H9 (cell line): ENCODE measurements around the gene ADAM20. TPM values are rescaled to one million over a fixed set of nuclear protein-coding genes. Genes with fewer than 3 reads are reported as not detected.

ENCODE experiments used
- DNase-seq: peaks from one replicate; pipeline ENCODE4 v3.0.0-alpha.2; 2017
- H2AFZ ChIP-seq: one replicate; pipeline ENCODE4 v1.6.1; 2013; ENCODE audit warnings: mild to moderate bottlenecking, low read length, control low read depth, moderate library complexity
- H2AK5ac ChIP-seq: 2 replicates; pipeline ENCODE4 v1.6.1; 2013; ENCODE audit warnings: low read length, control low read depth, mixed read lengths; ENCODE audit not compliant: insufficient read length
- H2BK120ac ChIP-seq: one replicate; pipeline ENCODE4 v1.6.1; 2013; ENCODE audit warnings: low read depth, mild to moderate bottlenecking, low read length, control low read depth, inconsistent platforms; ENCODE audit not compliant: poor library complexity, severe bottlenecking
- H2BK12ac ChIP-seq: 2 replicates; pipeline ENCODE4 v1.6.1; 2013; ENCODE audit warnings: low read length, control low read depth, mixed read lengths, low read depth; ENCODE audit not compliant: insufficient read length
- H2BK15ac ChIP-seq: 2 replicates; pipeline ENCODE4 v1.6.1; 2013; ENCODE audit warnings: low read depth, low read length, control low read depth
- H2BK20ac ChIP-seq: one replicate; pipeline ENCODE4 v1.6.1; 2013; ENCODE audit warnings: low read depth, mild to moderate bottlenecking, low read length, control low read depth, inconsistent platforms; ENCODE audit not compliant: poor library complexity, severe bottlenecking
- H2BK5ac ChIP-seq: 2 replicates; pipeline ENCODE4 v1.6.1; 2013; ENCODE audit warnings: low read length, control low read depth, mixed read lengths; ENCODE audit not compliant: insufficient read length
- H3K14ac ChIP-seq: 2 replicates; pipeline ENCODE4 v1.6.1; 2013; ENCODE audit warnings: low read length, control low read depth; ENCODE audit not compliant: insufficient read depth
- H3K18ac ChIP-seq: 2 replicates; pipeline ENCODE4 v1.6.1; 2013; ENCODE audit warnings: low read depth, mild to moderate bottlenecking, mixed read lengths, low read length, control low read depth; ENCODE audit not compliant: insufficient read length
- H3K23ac ChIP-seq: 2 replicates; pipeline ENCODE4 v1.6.1; 2013; ENCODE audit warnings: low read length, control low read depth, mixed read lengths, low read depth; ENCODE audit not compliant: insufficient read length
- H3K23me2 ChIP-seq: 2 replicates; pipeline ENCODE4 v1.6.1; 2013; ENCODE audit warnings: low read depth, mild to moderate bottlenecking, mixed read lengths, low read length, control low read depth; ENCODE audit not compliant: insufficient read length, poor library complexity, severe bottlenecking
- H3K27ac ChIP-seq: 2 replicates; pipeline ENCODE4 v1.5.1; 2013; ENCODE audit warnings: low read length, control low read depth, mixed read lengths, low read depth; ENCODE audit not compliant: insufficient read length
- H3K27me3 ChIP-seq: 2 replicates; pipeline ENCODE4 v1.6.1; 2013; ENCODE audit warnings: low read length, control low read depth, inconsistent platforms; ENCODE audit not compliant: insufficient read depth
- H3K4ac ChIP-seq: 2 replicates; pipeline ENCODE4 v1.6.1; 2013; ENCODE audit warnings: low read depth, mild to moderate bottlenecking, control low read depth, inconsistent platforms, low read length, moderate library complexity
- H3K4me1 ChIP-seq: 2 replicates; pipeline ENCODE4 v1.6.1; 2013; ENCODE audit warnings: low read length, control low read depth, inconsistent platforms; ENCODE audit not compliant: insufficient read depth
- H3K4me2 ChIP-seq: 2 replicates; pipeline ENCODE4 v1.6.1; 2013; ENCODE audit warnings: low read length, control low read depth, mixed read lengths; ENCODE audit not compliant: insufficient read length, insufficient read depth
- H3K56ac ChIP-seq: 2 replicates; pipeline ENCODE4 v1.6.1; 2013; ENCODE audit warnings: low read depth, mild to moderate bottlenecking, mixed read lengths, low read length, control low read depth; ENCODE audit not compliant: insufficient read length
- H3K79me1 ChIP-seq: 2 replicates; pipeline ENCODE4 v1.6.1; 2013; ENCODE audit warnings: low read depth, mild to moderate bottlenecking, moderate library complexity, low read length, control low read depth, inconsistent platforms; ENCODE audit not compliant: insufficient read depth, poor library complexity, severe bottlenecking
- H3K79me2 ChIP-seq: 2 replicates; pipeline ENCODE4 v1.6.1; 2013; ENCODE audit warnings: low read length, control low read depth, inconsistent platforms; ENCODE audit not compliant: insufficient read depth
- H3K9ac ChIP-seq: 2 replicates; pipeline ENCODE4 v1.6.1; 2013; ENCODE audit warnings: low read length, control low read depth, mixed read lengths; ENCODE audit not compliant: insufficient read length; ENCODE audit errors: extremely low read depth
- H3K9me3 ChIP-seq: one replicate; pipeline ENCODE4 v1.6.1; 2013; ENCODE audit warnings: low read depth, low read length, inconsistent platforms; ENCODE audit not compliant: control insufficient read depth
- H3T11ph ChIP-seq: one replicate; pipeline ENCODE4 v1.6.1; 2013; ENCODE audit warnings: mild to moderate bottlenecking, low read length, control low read depth, inconsistent platforms
- H4K20me1 ChIP-seq: one replicate; pipeline ENCODE4 v1.6.1; 2013; ENCODE audit not compliant: control insufficient read depth, insufficient read length, insufficient read depth
- H4K5ac ChIP-seq: 2 replicates; pipeline ENCODE4 v1.6.1; 2013; ENCODE audit warnings: low read depth, mild to moderate bottlenecking, mixed read lengths, low read length, control low read depth; ENCODE audit not compliant: insufficient read length
- H4K8ac ChIP-seq: replicated peaks from 2 replicates; pipeline ENCODE4 v1.6.1; 2013; ENCODE audit warnings: low read length, control low read depth, mixed read lengths, low read depth; ENCODE audit not compliant: insufficient read length
- H4K91ac ChIP-seq: 2 replicates; pipeline ENCODE4 v1.6.1; 2013; ENCODE audit warnings: low read depth, mild to moderate bottlenecking, moderate library complexity, mixed read lengths, low read length, control low read depth; ENCODE audit not compliant: insufficient read length
- H3K27ac Mint-ChIP-seq, 3 experiments: 2 replicates in 2 of 3; 3 replicates in 1 of 3; pipeline ENCODE4 v1.8.0; 2020 to 2021; ENCODE audit warnings: mixed read lengths in 3 of 3, mild to moderate bottlenecking in 1 of 3, moderate library complexity in 1 of 3
- H3K27me3 Mint-ChIP-seq: 2 replicates; pipeline ENCODE4 v1.8.0; 2021; ENCODE audit warnings: low read depth, mild to moderate bottlenecking, moderate library complexity, mixed read lengths
- H3K36me3 Mint-ChIP-seq, 3 experiments: 2 replicates in 2 of 3; 3 replicates in 1 of 3; pipeline ENCODE4 v1.8.0; 2020 to 2021; ENCODE audit warnings: low read depth in 3 of 3, mixed read lengths in 3 of 3; ENCODE audit not compliant: insufficient read depth in 1 of 3
- H3K4me1 Mint-ChIP-seq, 2 experiments: 2 replicates each; pipeline ENCODE4 v1.8.0; 2020; ENCODE audit warnings: mixed read lengths in 2 of 2
- H3K4me3 Mint-ChIP-seq, 2 experiments: 2 replicates in 1 of 2; 3 replicates in 1 of 2; pipeline ENCODE4 v1.8.0; 2020 to 2021; ENCODE audit warnings: mild to moderate bottlenecking in 2 of 2, mixed read lengths in 2 of 2, moderate library complexity in 1 of 2
- H3K9me3 Mint-ChIP-seq, 2 experiments: 2 replicates in 1 of 2; 3 replicates in 1 of 2; pipeline ENCODE4 v1.8.0; 2020; ENCODE audit warnings: mild to moderate bottlenecking in 2 of 2, mixed read lengths in 2 of 2, moderate library complexity in 1 of 2
- WGBS: extraction: QIAGEN DNeasy Blood & Tissue Kit; methylation state at CpG from one replicate; pipeline ENCODE4 v1.1.7; 2013; ENCODE audit warnings: missing lambda C conversion rate, low lambda C conversion rate, mixed read lengths; ENCODE audit not compliant: insufficient read length; ENCODE audit errors: extremely low coverage; 5-methylcytosine and 5-hydroxymethylcytosine counted together
- total RNA-seq: library from RNA; stranded (reverse); gene quantifications from 2 replicates; pipeline ENCODE4 v1.2.1, GENCODE V29; 2021
- TF ChIP-seq, protein P1 (sequence below): fragments of 200-600 bp; sonication (generic); conservative IDR thresholded peaks from 3 replicates; pipeline ENCODE4 v1.8.0; 2021; ENCODE audit warnings: antibody characterized with exemption, mild to moderate bottlenecking

ADAM20 gene
- total RNA-seq, 1 experiment from 2014 or later: 0.28 TPM

DNA sequence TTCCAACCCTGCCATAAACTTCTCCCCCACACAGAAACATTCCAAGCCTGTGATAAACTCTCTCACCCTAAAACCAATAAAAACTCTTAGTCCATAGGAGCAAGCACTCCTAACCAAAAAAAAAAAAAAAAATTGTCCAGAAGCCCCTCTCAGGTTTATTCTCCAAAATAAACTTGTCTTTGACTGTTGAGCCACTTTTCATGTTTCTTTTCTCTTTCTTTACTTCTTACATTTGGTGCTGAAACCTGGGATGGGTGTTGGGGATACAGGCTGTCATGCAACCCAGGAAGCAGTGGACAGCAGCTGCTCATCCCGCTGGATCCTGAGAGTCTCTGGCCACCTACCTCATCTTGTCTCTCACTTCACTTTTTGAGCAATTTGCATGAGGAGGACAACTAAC, 2.0 kb upstream of the ADAM20 start:
- Histone ChIP-seq H3K9ac (no peak overlapping the region), H2AK5ac (no peak overlapping the region), H4K20me1 (no peaks in the 10 kb centered on the region), H3K23ac (no peak overlapping the region), H3K4me1 (no peaks in the 10 kb centered on the region), H3K27me3 (no peaks in the 10 kb centered on the region), H2AFZ (no peak overlapping the region), H3K4me2 (no peak overlapping the region), H4K91ac (no peak overlapping the region), H3K23me2 (no peaks in the 10 kb centered on the region), H2BK12ac (no peak overlapping the region), H3T11ph (no peak overlapping the region), H3K79me1 (no peaks in the 10 kb centered on the region), H2BK15ac (no peak overlapping the region), H3K9me3 (peaks cover 13% of the 10 kb centered on the region), H3K14ac (no peak overlapping the region), H4K5ac (no peak overlapping the region), H2BK120ac (no peak overlapping the region), H3K79me2 (no peaks in the 10 kb centered on the region), H3K4ac (no peak overlapping the region), H3K27ac (no peak overlapping the region), H4K8ac (no peak overlapping the region), H2BK5ac (no peak overlapping the region), H2BK20ac (no peak overlapping the region), H3K18ac (no peak overlapping the region), H3K56ac (no peak overlapping the region)
- no CpG with 5 or more reads among the region's 1 CpG for WGBS
- TF ChIP-seq, protein P1, sequence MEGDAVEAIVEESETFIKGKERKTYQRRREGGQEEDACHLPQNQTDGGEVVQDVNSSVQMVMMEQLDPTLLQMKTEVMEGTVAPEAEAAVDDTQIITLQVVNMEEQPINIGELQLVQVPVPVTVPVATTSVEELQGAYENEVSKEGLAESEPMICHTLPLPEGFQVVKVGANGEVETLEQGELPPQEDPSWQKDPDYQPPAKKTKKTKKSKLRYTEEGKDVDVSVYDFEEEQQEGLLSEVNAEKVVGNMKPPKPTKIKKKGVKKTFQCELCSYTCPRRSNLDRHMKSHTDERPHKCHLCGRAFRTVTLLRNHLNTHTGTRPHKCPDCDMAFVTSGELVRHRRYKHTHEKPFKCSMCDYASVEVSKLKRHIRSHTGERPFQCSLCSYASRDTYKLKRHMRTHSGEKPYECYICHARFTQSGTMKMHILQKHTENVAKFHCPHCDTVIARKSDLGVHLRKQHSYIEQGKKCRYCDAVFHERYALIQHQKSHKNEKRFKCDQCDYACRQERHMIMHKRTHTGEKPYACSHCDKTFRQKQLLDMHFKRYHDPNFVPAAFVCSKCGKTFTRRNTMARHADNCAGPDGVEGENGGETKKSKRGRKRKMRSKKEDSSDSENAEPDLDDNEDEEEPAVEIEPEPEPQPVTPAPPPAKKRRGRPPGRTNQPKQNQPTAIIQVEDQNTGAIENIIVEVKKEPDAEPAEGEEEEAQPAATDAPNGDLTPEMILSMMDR: no peak
- H3K4me1 Mint-ChIP-seq: no peaks in the 10 kb centered on the region
- H3K9me3 Mint-ChIP-seq: peaks cover 43% of the 10 kb centered on the region in 2 experiments
- no peak for DNase-seq
- peaks cover 25 to 60% (median 32%) of the 10 kb centered on the region in 3 experiments for H3K36me3 Mint-ChIP-seq
- H3K27me3 Mint-ChIP-seq: no peaks in the 10 kb centered on the region
- no peak overlapping the region for H3K4me3 Mint-ChIP-seq
- no peak overlapping the region for H3K27ac Mint-ChIP-seq
